Type B pancreatic cell (in vitro differentiated cells): Measurements from ENCODE around the gene ZNF747. TPM values are rescaled to one million over a fixed set of nuclear protein-coding genes. Genes with fewer than 3 reads are reported as not detected.

Source experiments
- DNase-seq: peaks from one replicate; pipeline ENCODE4 v3.0.0; 2021; ENCODE audit warnings: mixed read lengths; ENCODE audit not compliant: unreplicated experiment; ENCODE audit errors: extremely low spot score
- H3K27ac Mint-ChIP-seq: 2 replicates; pipeline ENCODE4 v1.8.0; 2021; ENCODE audit warnings: mild to moderate bottlenecking, mixed read lengths
- H3K27me3 Mint-ChIP-seq: 2 replicates; pipeline ENCODE4 v1.8.0; 2021; ENCODE audit warnings: mixed read lengths
- H3K36me3 Mint-ChIP-seq: 2 replicates; pipeline ENCODE4 v1.8.0; 2021; ENCODE audit warnings: mixed read lengths
- H3K4me1 Mint-ChIP-seq: one replicate; pipeline ENCODE4 v1.8.0; 2021; ENCODE audit warnings: mixed read lengths; ENCODE audit not compliant: unreplicated experiment
- H3K4me3 Mint-ChIP-seq: 2 replicates; pipeline ENCODE4 v1.8.0; 2021; ENCODE audit warnings: mild to moderate bottlenecking, mixed read lengths
- H3K9me3 Mint-ChIP-seq: 2 replicates; pipeline ENCODE4 v1.8.0; 2021; ENCODE audit warnings: mixed read lengths
- CTCF ChIP-seq: fragments of 200-600 bp; sonication (generic); conservative IDR thresholded peaks from 2 replicates; pipeline ENCODE4 v1.5.0; 2021; ENCODE audit warnings: antibody characterized with exemption, mild to moderate bottlenecking
- total RNA-seq: library from RNA; stranded (reverse); gene quantifications from 2 replicates; pipeline ENCODE4 v1.2.1, GENCODE V29; 2021; ENCODE audit warnings: low replicate concordance

The ZNF747 gene
- total RNA-seq, 1 donor from 2014 or later = 11.4 TPM

GRCh38 chr16:30530163-30531037 is 4.3 kb downstream of the ZNF747 start:
- H3K27me3 Mint-ChIP-seq = no peaks in the 10 kb centered on the region
- peaks cover 44% of the 10 kb centered on the region for H3K4me1 Mint-ChIP-seq
- H3K36me3 Mint-ChIP-seq = peaks cover 10% of the 10 kb centered on the region
- DNase-seq = no peak
- peaks cover 4% of the 10 kb centered on the region for H3K9me3 Mint-ChIP-seq
- H3K27ac Mint-ChIP-seq = peak overlapping the region; percentile 100
- no peak for TF ChIP-seq CTCF
- peak overlapping the region; percentile 74 for H3K4me3 Mint-ChIP-seq

- H3K9me3 Mint-ChIP-seq = peaks cover 4% of the 10 kb centered on the region
- peaks cover 40% of the 10 kb centered on the region for H3K4me1 Mint-ChIP-seq
- TF ChIP-seq CTCF = no peak
- H3K27me3 Mint-ChIP-seq = no peaks in the 10 kb centered on the region
- H3K36me3 Mint-ChIP-seq = peaks cover 10% of the 10 kb centered on the region
- H3K4me3 Mint-ChIP-seq = peak overlapping the region; percentile 60
- no peak for DNase-seq
- peak overlapping the region; percentile 100 for H3K27ac Mint-ChIP-seq
Observed at GRCh38 chr16:30528799-30529457, 5.7 kb downstream of the ZNF747 start.

- Mint-ChIP-seq H3K4me1 (peaks cover 35% of the 10 kb centered on the region), H3K9me3 (peaks cover 4% of the 10 kb centered on the region), H3K27me3 (no peaks in the 10 kb centered on the region), H3K36me3 (peaks cover 6% of the 10 kb centered on the region), H3K4me3 (peak overlapping the region; percentile 89), H3K27ac (peak overlapping the region; percentile 100)
- TF ChIP-seq CTCF = no peak
- no peak for DNase-seq
Observed at GRCh38 chr16:30527635-30528178, 7.0 kb downstream of the ZNF747 start.

GRCh38 chr16:30526823-30527634 is 7.6 kb downstream of the ZNF747 start:
- Mint-ChIP-seq H3K9me3 (peaks cover 4% of the 10 kb centered on the region), H3K36me3 (peaks cover 6% of the 10 kb centered on the region), H3K27ac (peak overlapping the region; percentile 100), H3K4me3 (peak overlapping the region; percentile 89), H3K27me3 (no peaks in the 10 kb centered on the region), H3K4me1 (peaks cover 40% of the 10 kb centered on the region)
- peak; percentile 65 for TF ChIP-seq CTCF
- peak; percentile 98 for DNase-seq

GRCh38 chr16:30526137-30526822 is 8.4 kb downstream of the ZNF747 start, which contains the start of gene ZNF768:
Gene ZNF768, minus strand, starts transcription at chr16:30526566. Its CDS starts 153 bp downstream, at chr16:30526413.
- H3K9me3 Mint-ChIP-seq = peaks cover 4% of the 10 kb centered on the region
- peak within 1 kb of the TSS; percentile 100 for H3K27ac Mint-ChIP-seq
- H3K4me1 Mint-ChIP-seq = peaks cover 41% of the 10 kb centered on the region

More at GRCh38 chr16:30526137-30526822, 8.4 kb downstream of the ZNF747 start, which contains the start of gene ZNF768:
- H3K36me3 Mint-ChIP-seq = peaks cover 6% of the 10 kb centered on the region
- no peaks in the 10 kb centered on the region for H3K27me3 Mint-ChIP-seq
- no peak for DNase-seq
- peak within 1 kb of the TSS; percentile 91 for H3K4me3 Mint-ChIP-seq
- TF ChIP-seq CTCF = no peak
